Measurements from ENCODE around the gene RNF13.

DNA sequence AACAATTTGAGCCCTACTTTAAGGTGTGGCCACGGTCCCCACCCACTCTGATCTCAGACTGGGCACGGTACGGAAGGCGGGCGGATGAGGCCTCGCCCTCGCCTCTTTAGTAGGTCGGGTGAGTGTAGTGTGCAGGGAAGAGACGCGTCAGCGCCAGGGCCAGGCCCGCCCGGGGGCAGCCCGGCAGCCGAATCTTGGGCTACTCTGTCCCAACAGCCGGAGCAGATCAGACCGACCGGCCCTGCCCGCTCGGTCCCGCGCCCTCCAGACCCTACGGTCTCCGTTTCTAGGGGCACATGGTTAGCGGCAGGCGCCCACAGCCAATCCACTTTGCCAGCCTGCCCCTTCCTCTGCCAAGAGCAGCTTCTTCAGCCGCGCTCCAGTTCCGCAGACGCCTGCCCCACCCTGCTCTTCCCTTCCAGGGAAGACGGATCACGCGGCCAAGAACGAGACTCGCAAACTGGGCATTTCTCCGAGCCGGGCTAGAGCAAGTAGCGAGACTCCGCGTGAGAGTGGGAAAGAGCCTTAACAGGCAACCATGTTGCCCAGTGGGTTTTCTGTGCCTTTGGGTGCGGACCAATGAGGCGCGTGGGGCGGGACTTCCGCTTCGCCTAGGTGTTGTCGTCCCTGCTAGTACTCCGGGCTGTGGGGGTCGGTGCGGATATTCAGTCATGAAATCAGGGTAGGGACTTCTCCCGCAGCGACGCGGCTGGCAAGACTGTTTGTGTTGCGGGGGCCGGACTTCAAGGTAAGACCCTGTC is at the start of gene RNF13:
- TF ChIP-seq, protein P1, sequence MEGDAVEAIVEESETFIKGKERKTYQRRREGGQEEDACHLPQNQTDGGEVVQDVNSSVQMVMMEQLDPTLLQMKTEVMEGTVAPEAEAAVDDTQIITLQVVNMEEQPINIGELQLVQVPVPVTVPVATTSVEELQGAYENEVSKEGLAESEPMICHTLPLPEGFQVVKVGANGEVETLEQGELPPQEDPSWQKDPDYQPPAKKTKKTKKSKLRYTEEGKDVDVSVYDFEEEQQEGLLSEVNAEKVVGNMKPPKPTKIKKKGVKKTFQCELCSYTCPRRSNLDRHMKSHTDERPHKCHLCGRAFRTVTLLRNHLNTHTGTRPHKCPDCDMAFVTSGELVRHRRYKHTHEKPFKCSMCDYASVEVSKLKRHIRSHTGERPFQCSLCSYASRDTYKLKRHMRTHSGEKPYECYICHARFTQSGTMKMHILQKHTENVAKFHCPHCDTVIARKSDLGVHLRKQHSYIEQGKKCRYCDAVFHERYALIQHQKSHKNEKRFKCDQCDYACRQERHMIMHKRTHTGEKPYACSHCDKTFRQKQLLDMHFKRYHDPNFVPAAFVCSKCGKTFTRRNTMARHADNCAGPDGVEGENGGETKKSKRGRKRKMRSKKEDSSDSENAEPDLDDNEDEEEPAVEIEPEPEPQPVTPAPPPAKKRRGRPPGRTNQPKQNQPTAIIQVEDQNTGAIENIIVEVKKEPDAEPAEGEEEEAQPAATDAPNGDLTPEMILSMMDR (IDR thresholded peaks at IDR 0.05): no peak
- TF ChIP-seq EZH2 (IDR thresholded peaks at IDR 0.05; ENCODE audit: borderline replicate concordance, insufficient read depth, low read depth, low read length, poor library complexity, severe bottlenecking): no peak
